NT2/D1 (cell line): ENCODE results near the gene ATP8B3.

Experiments
- YY1 ChIP-seq: IDR thresholded peaks from 2 replicates; pipeline ENCODE4 v1.6.1; 2011; ENCODE audit not compliant: insufficient read length, insufficient read depth
- ZNF274 ChIP-seq: IDR thresholded peaks from 2 replicates; pipeline ENCODE4 v1.6.1; 2011; ENCODE audit warnings: mild to moderate bottlenecking, low read depth, low read length

- no peak for TF ChIP-seq ZNF274
- TF ChIP-seq YY1 = no peak
These were observed 55.2 kb downstream of the ATP8B3 start for GRCh38 chr19:1756705-1757465.
